GM21737 (cell line): ENCODE measurements around the gene CDC42BPA.
A peak's percentile ranks its signal among the peaks of the same experiment; 100 is the strongest.

Experiments
- ATAC-seq: cut with Tn5 transposase; IDR thresholded peaks from one replicate; pipeline ENCODE4 v1.9.1; 2021; ENCODE audit warnings: mild to moderate bottlenecking, moderate library complexity; ENCODE audit not compliant: unreplicated experiment

The CDC42BPA gene

DNA sequence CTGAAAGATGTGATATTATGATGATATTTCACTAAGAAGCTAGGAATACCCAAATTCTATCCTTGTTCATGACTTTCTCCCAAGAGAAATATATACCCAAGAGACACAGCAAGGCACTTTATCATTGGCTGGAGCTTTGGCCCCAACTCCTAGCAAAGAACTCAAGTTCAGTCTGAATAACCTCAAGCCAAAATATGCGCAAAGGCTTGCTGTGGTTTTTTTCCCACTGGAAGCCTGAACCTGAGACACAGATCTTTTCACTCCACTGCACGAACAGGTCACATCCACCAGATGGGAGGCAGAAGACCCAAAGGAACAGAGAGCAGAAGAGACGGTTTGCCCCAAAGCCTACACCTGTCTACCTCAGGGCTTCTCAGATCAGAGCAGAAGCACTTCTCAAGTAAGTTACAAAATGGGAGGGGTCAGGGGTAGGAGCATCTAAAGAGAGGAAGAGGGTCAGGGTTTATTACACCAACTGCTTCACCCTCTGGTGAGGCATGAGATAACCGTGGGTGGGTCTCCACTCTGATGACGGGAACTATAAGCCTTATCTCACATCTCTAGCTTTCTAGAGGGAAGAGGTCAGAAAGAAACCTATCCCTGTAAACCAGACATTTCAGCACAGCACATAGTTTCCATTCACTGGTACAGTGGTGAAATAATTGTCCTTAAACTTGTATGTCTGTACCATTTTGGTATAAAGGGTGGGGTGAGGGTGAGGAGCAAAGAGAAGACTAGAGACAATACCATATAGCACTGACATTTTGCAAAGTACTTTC, 17.1 kb upstream of the CDC42BPA start:
- no peak for ATAC-seq

GRCh38 chr1:227333423-227333822, 15.1 kb upstream of the CDC42BPA start:
- no peak for ATAC-seq

DNA sequence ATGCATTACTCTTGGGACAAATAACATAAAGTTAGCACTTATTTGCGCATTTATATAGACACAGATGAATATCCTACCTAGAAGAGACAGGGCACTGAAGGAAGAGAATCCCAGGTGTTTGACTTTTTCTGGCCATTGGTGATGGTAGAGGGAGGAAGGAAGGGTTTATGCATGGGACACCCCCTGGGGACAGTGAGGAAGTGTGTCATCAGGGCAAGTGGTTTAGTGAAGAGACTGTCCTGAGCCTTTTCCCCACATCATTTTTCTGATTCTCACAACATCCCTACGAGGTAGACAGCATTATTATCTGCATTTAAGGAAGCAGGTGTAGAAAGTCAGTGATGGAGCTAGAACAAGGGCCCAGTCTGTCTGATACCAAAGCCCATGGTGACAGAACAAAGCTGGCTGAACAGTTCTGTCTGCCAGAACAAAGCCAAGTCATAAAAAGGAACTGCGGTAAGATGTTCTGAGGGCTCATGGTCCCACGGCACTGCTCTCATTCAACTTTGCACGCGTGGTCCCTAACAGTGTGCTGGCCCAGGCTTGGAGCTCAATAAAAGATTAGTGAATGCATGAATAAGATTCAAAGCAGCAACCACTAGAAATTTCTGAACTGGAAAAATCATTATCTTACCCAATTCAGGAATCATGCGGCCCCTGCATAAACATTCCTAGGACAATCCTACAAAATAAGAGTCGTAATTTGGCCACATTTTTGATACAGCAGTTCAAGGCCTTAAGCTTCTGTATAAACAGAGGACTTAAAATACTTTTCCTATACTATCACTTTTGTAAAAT, 12.2 kb upstream of the CDC42BPA start:
- no peak for ATAC-seq

- no peak for ATAC-seq
Observed at GRCh38 chr1:227328405-227329019, 10.2 kb upstream of the CDC42BPA start.

GRCh38 chr1:227325156-227325555, 6.9 kb upstream of the CDC42BPA start:
- no peak for ATAC-seq

DNA sequence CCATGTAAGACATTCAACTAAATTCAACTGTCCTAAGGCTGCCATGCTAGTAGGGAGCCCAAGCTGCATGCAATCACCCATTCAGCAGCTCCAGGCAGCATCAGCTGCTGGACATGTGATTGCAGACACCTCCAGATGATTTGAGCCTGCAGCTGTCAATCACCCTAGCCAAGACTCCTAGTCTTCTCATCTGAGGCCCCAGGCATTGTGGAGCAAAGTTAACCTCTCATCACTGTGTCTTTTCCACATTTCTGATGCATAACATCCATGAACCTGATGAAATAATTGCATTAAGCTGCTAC, 5.6 kb upstream of the CDC42BPA start:
- ATAC-seq = no peak

DNA sequence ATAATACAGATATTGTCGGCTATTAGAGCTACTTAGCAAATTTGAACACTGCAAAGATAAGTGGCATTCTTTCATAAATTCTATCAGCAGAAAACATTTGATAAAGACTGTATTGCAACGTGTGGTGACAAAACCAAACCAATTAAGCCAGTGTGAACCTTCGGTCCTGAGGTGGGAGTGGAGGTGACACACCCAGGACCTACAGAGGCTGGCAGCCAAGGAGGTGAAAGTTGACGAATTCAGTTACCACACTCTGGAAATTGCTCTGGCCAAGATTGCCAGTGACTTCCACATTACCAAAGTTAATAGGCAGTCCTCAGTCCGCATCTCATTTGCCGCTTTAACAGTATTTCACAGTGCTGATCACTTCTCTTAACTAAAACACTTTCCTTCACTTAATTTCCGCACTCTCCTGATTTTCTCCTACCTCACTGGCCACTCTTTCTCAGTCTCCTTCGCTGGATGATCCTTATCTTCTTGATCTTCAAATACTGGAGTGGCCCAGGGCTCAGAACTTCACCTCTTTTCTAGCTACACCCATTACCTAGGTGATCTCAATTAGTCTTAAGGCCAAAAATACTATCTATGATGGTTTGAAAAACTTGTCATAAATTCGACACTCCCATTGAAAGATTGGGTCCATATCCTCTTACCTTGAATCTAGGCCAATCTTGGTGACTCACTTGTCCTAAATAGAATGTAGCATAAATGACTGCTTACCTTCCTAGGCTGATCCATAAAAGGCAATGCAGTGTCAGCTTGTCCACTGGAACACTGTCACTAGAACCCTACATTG, 5.1 kb upstream of the CDC42BPA start:
- no peak for ATAC-seq

DNA sequence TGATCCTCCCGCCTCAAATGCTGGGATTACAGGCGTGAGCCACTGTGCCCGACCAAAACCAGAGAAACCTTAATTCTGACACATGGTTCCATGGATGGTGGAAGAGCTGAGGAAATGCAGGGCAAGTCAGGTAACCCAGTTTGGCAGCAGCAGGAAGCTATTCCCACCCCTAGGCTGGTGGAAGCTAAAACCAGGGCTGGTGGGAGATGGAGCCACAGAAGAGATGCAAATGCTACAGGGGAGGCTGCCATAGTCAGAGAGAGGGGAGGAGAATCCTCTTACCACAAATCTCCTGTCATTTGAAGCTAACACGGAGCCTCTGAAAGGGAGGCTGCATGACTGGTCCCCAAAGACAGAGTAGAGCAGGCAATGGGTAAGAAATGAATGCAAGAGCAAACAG, 4.1 kb upstream of the CDC42BPA start:
- ATAC-seq = no peak

DNA sequence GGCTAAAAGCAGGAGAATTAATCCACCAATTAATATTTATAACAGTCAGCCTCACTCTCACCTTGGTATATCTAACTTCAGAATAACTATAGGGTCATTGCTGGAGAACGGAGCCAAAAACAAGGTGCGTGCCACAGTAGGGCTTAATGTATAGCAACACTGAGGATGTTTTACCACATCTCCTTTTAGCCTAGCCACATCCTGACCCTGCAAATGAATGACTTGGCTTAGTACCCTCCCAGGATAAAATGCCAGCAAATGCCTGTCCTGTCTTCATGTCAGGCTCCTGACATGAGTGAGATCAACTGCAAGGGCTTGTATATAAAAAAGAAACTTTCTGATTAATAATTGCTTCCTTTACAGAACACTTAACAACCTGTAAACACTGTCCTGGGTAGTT, 2.7 kb upstream of the CDC42BPA start:
- ATAC-seq = peak; percentile 50

GRCh38 chr1:227320476-227320875, 2.2 kb upstream of the CDC42BPA start:
- ATAC-seq = no peak

DNA sequence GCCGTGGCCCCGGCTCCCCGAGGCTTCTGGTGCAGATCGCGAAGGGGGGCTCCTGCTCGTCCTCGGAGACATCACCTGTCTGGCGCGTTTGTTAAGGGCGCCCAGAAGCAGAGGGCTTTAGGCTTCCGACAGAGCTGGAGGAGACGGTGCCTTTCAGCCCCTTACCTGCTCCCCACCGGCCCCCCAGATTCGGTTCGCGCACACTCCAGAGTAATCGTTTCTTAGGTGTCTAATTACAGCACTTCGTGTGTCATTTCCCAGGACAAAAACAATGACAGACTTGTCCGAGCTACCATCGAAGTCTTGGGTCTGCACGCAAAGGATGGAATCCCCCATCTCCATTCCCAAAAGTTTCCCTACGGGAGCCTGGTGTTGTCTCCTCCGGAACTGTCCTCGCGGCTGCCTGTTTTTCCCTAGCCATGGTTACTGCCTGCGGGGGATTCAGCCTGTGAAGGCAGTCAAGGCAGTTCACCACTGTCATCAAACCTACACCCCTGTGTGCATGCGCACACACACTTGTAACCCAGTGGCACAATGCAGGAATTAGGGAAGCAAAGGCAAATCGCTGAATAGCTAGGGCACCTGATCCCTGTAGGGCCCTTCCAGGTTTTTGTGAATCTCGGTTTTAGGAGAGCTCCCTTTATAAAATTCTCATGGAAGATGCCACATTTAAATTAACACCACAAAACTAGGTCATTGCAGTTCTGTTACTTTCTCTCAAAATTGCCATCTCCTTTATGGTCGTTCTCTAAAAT, 738 bp upstream of the CDC42BPA start:
- ATAC-seq = no peak

DNA sequence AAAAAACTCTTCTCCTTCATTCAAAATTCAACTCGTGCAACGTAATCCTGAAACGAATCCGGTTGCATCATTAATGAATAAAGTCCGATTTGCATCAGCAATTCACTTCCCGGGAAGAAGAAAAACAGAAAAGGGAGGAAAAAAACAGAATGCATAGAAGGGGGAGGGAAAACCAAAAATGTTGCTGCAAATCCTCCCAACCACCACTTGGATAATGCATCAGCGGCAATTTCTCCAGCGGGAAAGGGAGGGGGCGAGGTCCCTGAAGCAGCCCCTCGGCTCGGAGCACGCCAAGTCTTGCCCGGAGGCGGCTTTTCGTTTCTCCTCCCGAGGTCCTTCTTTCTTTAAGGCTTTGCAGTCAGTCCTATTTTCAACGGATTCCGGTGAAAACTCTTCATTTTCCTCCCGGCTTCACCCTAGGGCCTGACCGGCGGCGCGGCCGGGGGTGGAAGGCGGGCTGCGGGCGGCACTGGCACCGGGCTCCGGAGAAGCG, 723 bp downstream of the CDC42BPA start:
- ATAC-seq = no peak

DNA sequence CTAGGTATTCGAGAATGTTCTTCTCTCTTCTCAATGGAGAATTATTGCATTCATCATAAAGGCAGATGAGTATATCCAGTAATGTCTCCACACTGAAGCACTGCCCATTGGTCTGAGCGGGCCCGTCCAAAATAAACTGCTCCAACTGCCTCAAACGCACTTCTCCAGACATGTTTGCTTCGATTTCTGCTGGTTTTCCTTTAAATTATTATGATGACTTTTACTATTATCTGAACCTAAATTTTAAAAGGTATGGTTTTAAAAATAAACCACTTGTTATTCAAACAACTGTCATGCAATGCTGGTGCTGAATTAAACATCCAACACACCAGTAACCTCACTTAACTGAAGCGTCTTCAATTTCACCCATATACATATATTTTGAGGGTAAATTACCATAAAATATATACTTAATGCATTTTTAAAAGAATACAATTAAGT, 1.3 kb downstream of the CDC42BPA start:
- no peak for ATAC-seq

GRCh38 chr1:227316456-227316855, 1.8 kb downstream of the CDC42BPA start:
- no peak for ATAC-seq

DNA sequence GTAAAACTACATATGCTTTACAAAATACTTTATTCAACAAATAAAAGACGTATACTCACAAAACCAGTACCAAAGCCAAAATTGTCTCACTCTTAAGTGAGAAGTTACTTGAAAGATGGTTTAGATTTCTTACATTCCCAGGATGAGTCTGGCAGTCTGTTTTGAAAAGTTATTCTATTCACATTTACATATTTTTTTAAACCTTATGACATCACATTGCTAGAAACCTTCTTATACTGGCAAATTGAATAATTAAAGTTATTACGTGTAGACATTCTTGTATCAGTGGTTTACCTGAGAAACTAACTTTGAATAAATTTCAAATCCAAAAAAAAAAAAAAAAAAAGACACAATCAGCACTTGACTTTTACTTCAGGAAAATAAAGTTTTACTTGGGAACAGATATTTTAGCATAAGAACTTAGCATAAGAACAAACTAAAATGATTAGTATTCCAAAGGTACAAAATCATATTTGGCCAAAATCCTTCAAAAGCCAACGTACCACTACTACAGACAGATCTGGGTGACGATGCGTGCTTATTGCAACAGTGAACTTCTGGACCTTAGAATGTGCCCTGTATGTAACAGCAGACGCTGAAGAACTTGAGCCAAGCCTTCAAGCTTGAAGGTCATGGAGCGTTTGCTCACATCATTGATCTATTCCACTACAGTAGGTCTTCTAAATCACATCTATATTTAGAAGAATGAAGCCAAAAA, 2.5 kb downstream of the CDC42BPA start:
- no peak for ATAC-seq

DNA sequence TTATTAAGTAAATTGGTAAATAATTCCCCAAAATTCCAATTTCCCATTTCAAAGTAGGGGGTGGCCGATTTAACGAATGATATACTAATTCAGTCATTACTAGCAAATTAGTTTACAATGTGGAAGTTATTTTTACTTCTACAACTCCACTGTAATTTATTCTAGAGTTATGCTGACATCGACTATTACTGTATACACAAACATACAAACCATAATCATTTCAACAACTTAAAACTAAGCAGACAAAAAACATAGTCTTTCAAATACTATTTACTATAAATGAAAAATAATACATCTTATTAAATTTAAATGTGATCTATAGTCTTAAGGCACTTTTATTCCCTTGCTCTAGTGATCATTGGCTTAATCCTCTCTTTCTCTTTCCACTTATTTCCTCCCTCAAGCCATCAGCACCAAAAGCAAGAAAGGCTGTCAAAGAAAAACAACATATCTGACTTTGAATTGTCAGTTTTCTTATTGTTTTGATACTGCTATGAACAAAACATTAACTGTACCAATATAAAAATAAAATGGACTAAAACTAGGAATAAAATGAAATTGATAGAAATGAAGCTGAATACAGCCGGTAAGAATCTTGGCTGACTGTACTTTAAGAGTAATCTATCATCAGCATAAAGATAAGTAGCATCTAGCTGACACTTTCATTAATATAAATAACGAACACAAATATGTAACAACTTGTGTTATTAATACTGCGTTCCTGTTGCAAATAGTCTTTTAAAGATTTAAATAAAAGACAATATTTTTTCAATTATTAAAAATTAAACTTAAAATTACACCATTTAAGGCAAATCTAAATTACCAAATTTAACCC, 4.1 kb downstream of the CDC42BPA start:
- no peak for ATAC-seq

- ATAC-seq = no peak
Observed at GRCh38 chr1:227312361-227313025, 5.8 kb downstream of the CDC42BPA start.

DNA sequence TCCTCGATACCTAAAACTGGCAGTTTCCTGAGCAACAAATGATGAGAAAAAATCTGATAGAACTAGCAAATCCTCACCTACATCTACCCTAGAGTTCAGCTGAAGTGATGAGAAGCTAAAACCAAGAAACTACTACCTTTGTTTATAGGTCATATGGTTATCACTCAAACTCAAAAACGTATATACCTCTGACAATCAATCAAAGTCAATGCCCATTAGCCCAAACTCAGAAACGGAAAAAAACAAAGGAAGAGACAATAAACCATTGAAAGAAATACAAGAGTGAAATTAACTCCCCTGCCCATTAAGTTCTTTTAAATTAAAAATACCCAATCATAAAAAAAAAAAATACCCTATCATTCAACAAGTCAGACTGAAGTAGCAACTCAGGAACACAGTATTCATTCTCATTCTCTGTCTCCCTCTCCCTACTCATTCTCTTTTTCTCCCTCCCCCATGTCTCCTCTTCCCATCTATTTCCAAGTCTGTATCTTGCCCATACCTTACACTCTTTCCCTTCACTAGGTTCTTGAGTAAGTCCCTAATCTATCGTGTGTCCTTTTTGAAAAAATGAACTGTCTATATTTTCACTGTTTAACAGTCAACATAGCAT, 6.8 kb downstream of the CDC42BPA start:
- no peak for ATAC-seq
